SK-N-SH (cell line): Measurements from ENCODE around the gene TRNP1. TPM values are rescaled to one million over a fixed set of nuclear protein-coding genes. Genes with fewer than 3 reads are reported as not detected.

Experiments
- CTCF ChIA-PET: fragments of 300-600, 350-600 bp; formaldehyde crosslinking; extraction: SDS; loops from one replicate; lab custom pipeline; 2021; lab: Yijun Ruan, JAX
- POLR2A ChIA-PET: fragments of 350-600 bp; sonication (Branson Sonifier 250); formaldehyde crosslinking; extraction: SDS; loops from one replicate; lab custom pipeline; 2020; ENCODE audit warnings: antibody characterized with exemption, inconsistent platforms; lab: Yijun Ruan, JAX
- DNase-seq: peaks from one replicate; pipeline ENCODE4 v3.0.0; 2012
- H2AFZ ChIP-seq: fragments of 200-600 bp; sonication (generic); 2 replicates; pipeline ENCODE4 v1.8.1; 2016; ENCODE audit warnings: antibody characterized with exemption, mild to moderate bottlenecking, low read depth
- H3F3A ChIP-seq: fragments of 200-600 bp; sonication (generic); replicated peaks from 2 replicates; pipeline ENCODE3; 2016; ENCODE audit warnings: antibody characterized with exemption, mild to moderate bottlenecking; ENCODE audit not compliant: insufficient read depth
- H3K27ac ChIP-seq, 2 experiments: fragments of 200-500 bp in 1 of 2; fragments of 200-600 bp in 1 of 2; sonication (Bioruptor generic) in 1 of 2; sonication (generic), shearing (Covaris generic) in 1 of 2; 2 replicates each; pipeline versions ENCODE4 v1.5.1 to v1.6.1; 2014 to 2016; ENCODE audit warnings: low read depth in 2 of 2, inconsistent platforms in 1 of 2, low read length in 1 of 2, mild to moderate bottlenecking in 1 of 2, mixed read lengths in 1 of 2
- H3K27me3 ChIP-seq: fragments of 200-600 bp; sonication (generic), shearing (Covaris generic); 2 replicates; pipeline ENCODE4 v1.6.1; 2016; ENCODE audit warnings: mixed run types; ENCODE audit not compliant: insufficient read depth
- H3K36me3 ChIP-seq, 2 experiments: fragments of 200-500 bp in 1 of 2; fragments of 200-600 bp in 1 of 2; sonication (Bioruptor generic) in 1 of 2; sonication (generic) in 1 of 2; replicated peaks in 1 of 2; 2 replicates each; pipeline versions ENCODE3 to v1.5.1; 2014 to 2016; ENCODE audit warnings: low read length in 1 of 2, mild to moderate bottlenecking in 1 of 2; ENCODE audit not compliant: insufficient read depth in 2 of 2, control insufficient read depth in 1 of 2
- H3K4me1 ChIP-seq, 2 experiments: fragments of 200-500 bp in 1 of 2; fragments of 200-600 bp in 1 of 2; sonication (Bioruptor generic) in 1 of 2; sonication (generic), shearing (Covaris generic) in 1 of 2; 2 replicates each; pipeline versions ENCODE4 v1.5.1 to v1.6.1; 2014 to 2016; ENCODE audit warnings: low read depth in 1 of 2, low read length in 1 of 2, mixed run types in 1 of 2; ENCODE audit not compliant: insufficient read depth in 2 of 2, control insufficient read depth in 1 of 2
- H3K4me2 ChIP-seq: fragments of 200-600 bp; sonication (generic), shearing (Covaris generic); 2 replicates; pipeline ENCODE4 v1.6.1; 2017; ENCODE audit warnings: mixed run types
- H3K4me3 ChIP-seq, 2 experiments: fragments of 200-500 bp in 1 of 2; fragments of 200-600 bp in 1 of 2; sonication (Bioruptor generic) in 1 of 2; sonication (generic), shearing (Covaris generic) in 1 of 2; 2 replicates each; pipeline versions ENCODE4 v1.5.1 to v1.8.1; 2014 to 2016; ENCODE audit warnings: low read depth in 2 of 2, inconsistent platforms in 1 of 2, low read length in 1 of 2, mild to moderate bottlenecking in 1 of 2, mixed read lengths in 1 of 2, moderate library complexity in 1 of 2
- H3K79me2 ChIP-seq: fragments of 200-600 bp; sonication (generic); 2 replicates; pipeline ENCODE4 v1.8.1; 2017; ENCODE audit warnings: mild to moderate bottlenecking; ENCODE audit not compliant: insufficient read depth
- H3K9ac ChIP-seq: fragments of 200-600 bp; sonication (generic); 2 replicates; pipeline ENCODE4 v1.6.1; 2017; ENCODE audit warnings: mixed run types
- H3K9me2 ChIP-seq: fragments of 200-600 bp; sonication (generic); 2 replicates; pipeline ENCODE4 v1.6.1; 2017; ENCODE audit warnings: mixed run types
- H3K9me3 ChIP-seq: fragments of 200-600 bp; sonication (generic); 2 replicates; pipeline ENCODE4 v1.6.1; 2017; ENCODE audit warnings: mixed run types, mild to moderate bottlenecking, moderate library complexity
- H4K20me1 ChIP-seq: fragments of 200-600 bp; sonication (generic); 2 replicates; pipeline ENCODE4 v1.6.1; 2017; ENCODE audit warnings: mild to moderate bottlenecking, mixed run types; ENCODE audit not compliant: insufficient read depth
- CTCF ChIP-seq: fragments of 200-600 bp; sonication (generic); IDR thresholded peaks from 2 replicates; pipeline ENCODE4 v1.6.1; 2017; ENCODE audit warnings: antibody characterized with exemption, mild to moderate bottlenecking, moderate library complexity
- ELF1 ChIP-seq: IDR thresholded peaks from 2 replicates; pipeline ENCODE4 v1.4.0; 2012
- EP300 ChIP-seq, 2 experiments: IDR thresholded peaks; 2 replicates each; pipeline versions ENCODE4 v1.4.0 to v1.6.1; 2012; ENCODE audit warnings: borderline replicate concordance in 1 of 2, low read depth in 1 of 2, low read length in 1 of 2
- EZH2phosphoT487 ChIP-seq: fragments of 200-600 bp; sonication (generic); IDR thresholded peaks from 2 replicates; pipeline ENCODE4 v1.6.1; 2017; ENCODE audit warnings: low read depth, mixed run types, mild to moderate bottlenecking, antibody characterized with exemption, moderate library complexity, borderline replicate concordance
- FOSL2 ChIP-seq: IDR thresholded peaks from 2 replicates; pipeline ENCODE4 v1.4.0; 2012; ENCODE audit warnings: low read depth, mild to moderate bottlenecking, moderate library complexity, borderline replicate concordance
- FOXJ3 ChIP-seq: sonication (generic); formaldehyde crosslinking; IDR thresholded peaks from 2 replicates; pipeline ENCODE4 v1.5.1; 2020; ENCODE audit warnings: mild to moderate bottlenecking, missing genetic modification reagents
- FOXM1 ChIP-seq: IDR thresholded peaks from 2 replicates; pipeline ENCODE4 v1.4.0; 2012; ENCODE audit warnings: low read depth, mild to moderate bottlenecking
- IRF3 ChIP-seq: fragments of 150-350 bp; IDR thresholded peaks from 2 replicates; pipeline ENCODE4 v1.6.1; 2016; ENCODE audit warnings: mild to moderate bottlenecking, low read depth, low read length
- JUND ChIP-seq: IDR thresholded peaks from 2 replicates; pipeline ENCODE4 v1.4.0; 2012
- MAX ChIP-seq: IDR thresholded peaks from 2 replicates; pipeline ENCODE4 v1.4.0; 2012; ENCODE audit warnings: low read depth
- MXI1 ChIP-seq: IDR thresholded peaks from 2 replicates; pipeline ENCODE4 v1.6.1; 2012; ENCODE audit warnings: mild to moderate bottlenecking, low read depth, low read length, improper control_type of control experiment
- NFIC ChIP-seq: IDR thresholded peaks from 2 replicates; pipeline ENCODE4 v1.4.0; 2012; ENCODE audit warnings: borderline replicate concordance
- PBX3 ChIP-seq: IDR thresholded peaks from 2 replicates; pipeline ENCODE4; 2012
- RAD21 ChIP-seq: IDR thresholded peaks from 2 replicates; pipeline ENCODE4 v1.6.1; 2012; ENCODE audit warnings: mild to moderate bottlenecking, low read length
- RCOR1 ChIP-seq: fragments of 150-350 bp; IDR thresholded peaks from 2 replicates; pipeline ENCODE4 v1.6.1; 2017; ENCODE audit warnings: antibody characterized with exemption, low read length
- RFX5 ChIP-seq: IDR thresholded peaks from 2 replicates; pipeline ENCODE4 v1.6.1; 2012; ENCODE audit warnings: mild to moderate bottlenecking, improper control_type of control experiment, low read length
- RXRA ChIP-seq: IDR thresholded peaks from 2 replicates; pipeline ENCODE4 v1.4.0; 2012; ENCODE audit warnings: low read depth, mild to moderate bottlenecking, borderline replicate concordance
- SIN3A ChIP-seq: IDR thresholded peaks from 2 replicates; pipeline ENCODE4 v1.6.1; 2012; ENCODE audit warnings: low read depth, mild to moderate bottlenecking, low read length, moderate library complexity, borderline replicate concordance
- TCF12 ChIP-seq: IDR thresholded peaks from 2 replicates; pipeline ENCODE4 v1.4.0; 2012
- TEAD4 ChIP-seq: IDR thresholded peaks from 2 replicates; pipeline ENCODE4 v1.4.0; 2012; ENCODE audit warnings: mild to moderate bottlenecking, borderline replicate concordance; ENCODE audit not compliant: insufficient read depth
- USF2 ChIP-seq: fragments of 150-350 bp; IDR thresholded peaks from 2 replicates; pipeline ENCODE4 v1.6.1; 2017; ENCODE audit warnings: antibody characterized with exemption, low read length, low read depth, borderline replicate concordance
- YY1 ChIP-seq: IDR thresholded peaks from 2 replicates; pipeline ENCODE4 v1.4.0; 2012; ENCODE audit warnings: low read depth, mild to moderate bottlenecking
- ZBTB33 ChIP-seq: IDR thresholded peaks from 2 replicates; pipeline ENCODE4 v1.4.0; 2012; ENCODE audit warnings: low read depth, borderline replicate concordance
- WGBS: methylation state at CpG from one replicate; pipeline ENCODE4 v1.1.6; 2017; ENCODE audit warnings: low lambda C conversion rate; 5-methylcytosine and 5-hydroxymethylcytosine counted together
- polyA plus RNA-seq, 3 experiments: library from polyadenylated mRNA; depleted of rRNA; stranded (reverse); fragments of >200 nt; gene quantifications; 2 replicates each; pipeline ENCODE4 v1.2.3, GENCODE V29; 2012

The TRNP1 gene
- polyA plus RNA-seq, 1 of the 3 experiments (the other 2 are of a cell fraction): 8.8 TPM

- Histone ChIP-seq H3K9me3 (no peaks in the 10 kb centered on the region), H3F3A (peaks cover 7% of the 10 kb centered on the region), H3K27me3 (no peaks in the 10 kb centered on the region), H3K4me2 (peak overlapping the region; percentile 69), H3K4me3 (no peak overlapping the region), H3K27ac (peak overlapping the region in 1 of 2 experiments; percentile 45; a peak in 1 of 4 replicates), H2AFZ (peak overlapping the region; percentile 4; the same call in 1 of the 2 replicates), H3K9me2 (no peaks in the 10 kb centered on the region), H3K9ac (no peak overlapping the region), H3K4me1 (peaks cover 3 to 12% of the 10 kb centered on the region in 2 experiments; a peak in 3 of 4 replicates), H4K20me1 (no peaks in the 10 kb centered on the region), H3K36me3 (no peaks in the 10 kb centered on the region), H3K79me2 (0 out of 2 replicates have a peak, but pooled peaks cover 3% of the 10 kb centered on the region)
- TF ChIP-seq TEAD4 (peak; percentile 92), EP300 (IDR thresholded peaks at IDR 0.05; ENCODE audit: borderline replicate concordance in 1 of 2, low read depth in 1 of 2, low read length in 1 of 2) (peak in 1 of 2 experiments; percentile 65; a peak in 2 of 4 replicates), NFIC (peak; percentile 49), MXI1 (no peak), USF2 (no peak), JUND (peak; percentile 95), TCF12 (peak; percentile 79), YY1 (no peak), SIN3A (peak; percentile 59; the same call in 1 of the 2 replicates), ZBTB33 (0 out of 2 replicates have a peak, but pooled peaks have one; percentile 35), PBX3 (peak; percentile 55), MAX (peak; percentile 87), FOXM1 (no peak), RXRA (peak; percentile 81), RAD21 (no peak), FOSL2 (peak; percentile 95), RCOR1 (no peak), RFX5 (no peak), FOXJ3 (CRISPR knock-in tag) (no peak), ELF1 (peak; percentile 47), EZH2phosphoT487 (no peak), IRF3 (no peak), CTCF (no peak)
- CTCF ChIA-PET: interaction anchor here (1.4 to 5.5 kb wide), 3 partner anchors 14 to 35 kb away, joined by 3 to 44 read pairs (median 4); no protein-coding TSS in a partner anchor
- WGBS: 28% methylated on average over 13 of the region's 15 CpGs
- DNase-seq: no peak
- POLR2A ChIA-PET: no interaction called here
Measured at GRCh38 chr1:27011058-27011764, 17.7 kb downstream of the TRNP1 start.
